Measurements from ENCODE around the gene TLK2. TPM values are rescaled to one million over a fixed set of nuclear protein-coding genes. Genes with fewer than 3 reads are reported as not detected.

TLK2 gene
- total RNA-seq, 1 experiment from 2014 or later, result 42.9 TPM

DNA sequence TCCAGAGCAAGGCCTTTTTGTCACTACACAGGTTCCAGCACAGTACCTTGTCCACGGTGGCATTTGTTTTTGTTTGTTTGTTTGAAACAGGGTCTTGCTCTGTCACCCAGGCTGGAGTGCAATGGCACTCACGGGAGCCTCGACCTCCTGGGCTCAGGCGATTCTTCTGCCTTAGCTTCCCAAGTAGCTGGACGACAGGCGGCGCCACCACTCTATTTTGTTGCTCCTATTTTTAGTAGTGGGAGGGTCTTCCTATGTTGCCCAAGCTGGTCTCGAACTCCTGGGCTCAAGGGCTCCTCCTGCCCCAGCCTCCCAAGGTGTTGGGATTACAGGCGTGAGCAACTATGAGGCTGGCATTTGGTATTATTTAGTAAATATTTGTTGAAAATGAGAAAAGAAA lies 159.2 kb downstream of the TLK2 start:
- no peaks in the 10 kb centered on the region for H3K36me3 Mint-ChIP-seq
- TF ChIP-seq RELA (CRISPR knock-in tag; IDR thresholded peaks at IDR 0.05; ENCODE audit: borderline replicate concordance), result no peak
- peak; percentile 37; the same call in 1 of the 2 replicates for TF ChIP-seq ZNF423 (CRISPR knock-in tag; IDR thresholded peaks at IDR 0.05)
- peak; percentile 70; the same call in 1 of the 2 replicates for TF ChIP-seq ZNF121 (CRISPR knock-in tag; IDR thresholded peaks at IDR 0.05)
- TF ChIP-seq TP53 (CRISPR knock-in tag; IDR thresholded peaks at IDR 0.05), result no peak
- TF ChIP-seq, protein P1, sequence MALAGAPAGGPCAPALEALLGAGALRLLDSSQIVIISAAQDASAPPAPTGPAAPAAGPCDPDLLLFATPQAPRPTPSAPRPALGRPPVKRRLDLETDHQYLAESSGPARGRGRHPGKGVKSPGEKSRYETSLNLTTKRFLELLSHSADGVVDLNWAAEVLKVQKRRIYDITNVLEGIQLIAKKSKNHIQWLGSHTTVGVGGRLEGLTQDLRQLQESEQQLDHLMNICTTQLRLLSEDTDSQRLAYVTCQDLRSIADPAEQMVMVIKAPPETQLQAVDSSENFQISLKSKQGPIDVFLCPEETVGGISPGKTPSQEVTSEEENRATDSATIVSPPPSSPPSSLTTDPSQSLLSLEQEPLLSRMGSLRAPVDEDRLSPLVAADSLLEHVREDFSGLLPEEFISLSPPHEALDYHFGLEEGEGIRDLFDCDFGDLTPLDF (CRISPR knock-in tag; IDR thresholded peaks at IDR 0.05), result no peak
- TF ChIP-seq, protein P2, sequence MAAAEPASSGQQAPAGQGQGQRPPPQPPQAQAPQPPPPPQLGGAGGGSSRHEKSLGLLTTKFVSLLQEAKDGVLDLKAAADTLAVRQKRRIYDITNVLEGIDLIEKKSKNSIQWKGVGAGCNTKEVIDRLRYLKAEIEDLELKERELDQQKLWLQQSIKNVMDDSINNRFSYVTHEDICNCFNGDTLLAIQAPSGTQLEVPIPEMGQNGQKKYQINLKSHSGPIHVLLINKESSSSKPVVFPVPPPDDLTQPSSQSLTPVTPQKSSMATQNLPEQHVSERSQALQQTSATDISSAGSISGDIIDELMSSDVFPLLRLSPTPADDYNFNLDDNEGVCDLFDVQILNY (CRISPR knock-in tag; IDR thresholded peaks at IDR 0.05), result no peak
- no peak for TF ChIP-seq ZNF138 (CRISPR knock-in tag; conservative IDR thresholded peaks at IDR 0.05)
- no peak for TF ChIP-seq ZNF263 (CRISPR knock-in tag; IDR thresholded peaks at IDR 0.05; ENCODE audit: low read depth)
- no peak for TF ChIP-seq ZNF219 (CRISPR knock-in tag; IDR thresholded peaks at IDR 0.05; ENCODE audit: borderline replicate concordance)
- DNase-seq (ENCODE audit: low spot score) (peak; percentile 77), ATAC-seq (peak; percentile 60)
- H3K4me3 Mint-ChIP-seq, result no peak overlapping the region
- POLR2A ChIA-PET, result interaction anchor here (0.7 kb wide), 2 partner anchors 15 to 20 kb away, joined by 5 to 6 read pairs; no protein-coding TSS in a partner anchor
- peaks cover 13% of the 10 kb centered on the region for H3K4me1 Mint-ChIP-seq
- CTCF ChIA-PET, result interaction anchor here (0.8 to 1.6 kb wide), 17 partner anchors 9 to 221 kb away, joined by 3 to 19 read pairs (median 3); no protein-coding TSS in a partner anchor
- H3K27me3 Mint-ChIP-seq (ENCODE audit: low read depth), result no peaks in the 10 kb centered on the region
- H3K27ac Mint-ChIP-seq, result peak overlapping the region; percentile 79
- H3K9me3 Mint-ChIP-seq, result no peaks in the 10 kb centered on the region

DNA sequence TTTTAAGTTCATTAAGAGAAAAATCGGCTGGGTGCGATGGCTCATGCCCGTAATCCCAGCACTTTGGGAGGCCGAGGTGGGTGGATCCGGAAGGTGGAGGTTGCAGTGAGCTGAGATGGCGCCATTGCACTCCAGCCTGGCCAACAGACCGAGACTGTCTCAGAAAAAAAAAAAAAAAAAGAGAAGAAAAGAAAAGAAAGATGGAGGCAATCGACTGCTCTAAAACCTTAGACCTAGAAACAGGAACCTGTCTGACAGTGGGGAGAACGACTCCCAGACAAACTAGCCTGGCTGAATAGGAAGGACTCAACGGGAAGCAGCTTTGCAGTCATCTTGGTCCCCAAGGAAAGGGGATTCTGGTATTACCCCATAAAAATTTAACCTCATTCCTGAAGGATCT lies 162.5 kb downstream of the TLK2 start:
- TF ChIP-seq ZBTB21 (CRISPR knock-in tag; IDR thresholded peaks at IDR 0.05; ENCODE audit: borderline replicate concordance), result no peak
- TF ChIP-seq, protein P3, sequence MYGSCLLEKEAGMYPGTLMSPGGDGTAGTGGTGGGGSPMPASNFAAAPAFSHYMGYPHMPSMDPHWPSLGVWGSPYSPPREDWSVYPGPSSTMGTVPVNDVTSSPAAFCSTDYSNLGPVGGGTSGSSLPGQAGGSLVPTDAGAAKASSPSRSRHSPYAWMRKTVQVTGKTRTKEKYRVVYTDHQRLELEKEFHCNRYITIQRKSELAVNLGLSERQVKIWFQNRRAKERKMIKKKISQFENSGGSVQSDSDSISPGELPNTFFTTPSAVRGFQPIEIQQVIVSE (CRISPR knock-in tag; IDR thresholded peaks at IDR 0.05; ENCODE audit: borderline replicate concordance), result no peak
- no peak for ATAC-seq
- peak; percentile 10 for DNase-seq (ENCODE audit: low spot score)
- Mint-ChIP-seq H3K4me1 (peaks cover 13% of the 10 kb centered on the region), H3K4me3 (no peak overlapping the region), H3K9me3 (no peaks in the 10 kb centered on the region), H3K27me3 (ENCODE audit: low read depth) (no peaks in the 10 kb centered on the region), H3K36me3 (no peaks in the 10 kb centered on the region), H3K27ac (peak overlapping the region; percentile 60; the same call in 1 of the 2 replicates)
- POLR2A ChIA-PET, result no interaction called here
- CTCF ChIA-PET, result interaction anchor here (0.6 to 0.9 kb wide), 3 partner anchors 13 to 158 kb away, joined by 3 read pairs; no protein-coding TSS in a partner anchor

DNA sequence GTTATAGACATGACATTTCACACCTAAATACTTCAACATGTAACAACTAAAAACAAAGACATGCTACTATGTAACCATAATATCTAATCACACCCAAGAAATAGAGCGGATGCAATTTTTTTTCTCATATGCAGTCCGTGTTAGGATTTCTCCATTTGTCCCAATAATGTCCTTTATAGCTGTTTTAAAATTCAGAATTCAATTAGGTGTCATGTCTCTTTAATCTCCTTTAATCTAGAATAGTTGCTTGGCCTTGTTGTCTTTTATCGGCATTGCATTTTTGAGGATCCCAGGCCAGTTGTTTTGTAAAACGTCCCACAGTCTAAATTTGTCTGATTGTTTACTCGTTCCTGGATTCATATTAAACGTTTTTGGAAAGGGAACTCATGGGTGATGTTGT lies 163.3 kb downstream of the TLK2 start:
- no peak for DNase-seq (ENCODE audit: low spot score)
- Mint-ChIP-seq H3K27me3 (ENCODE audit: low read depth) (no peaks in the 10 kb centered on the region), H3K4me3 (no peak overlapping the region), H3K36me3 (no peaks in the 10 kb centered on the region), H3K4me1 (peaks cover 13% of the 10 kb centered on the region), H3K9me3 (no peaks in the 10 kb centered on the region), H3K27ac (no peak overlapping the region)
- ATAC-seq, result no peak
- ChIA-PET POLR2A (no interaction called here), CTCF (interaction anchor here (0.7 to 0.9 kb wide), 2 partner anchors 12 to 89 kb away, joined by 3 read pairs; no protein-coding TSS in a partner anchor)
- TF ChIP-seq, protein P4, sequence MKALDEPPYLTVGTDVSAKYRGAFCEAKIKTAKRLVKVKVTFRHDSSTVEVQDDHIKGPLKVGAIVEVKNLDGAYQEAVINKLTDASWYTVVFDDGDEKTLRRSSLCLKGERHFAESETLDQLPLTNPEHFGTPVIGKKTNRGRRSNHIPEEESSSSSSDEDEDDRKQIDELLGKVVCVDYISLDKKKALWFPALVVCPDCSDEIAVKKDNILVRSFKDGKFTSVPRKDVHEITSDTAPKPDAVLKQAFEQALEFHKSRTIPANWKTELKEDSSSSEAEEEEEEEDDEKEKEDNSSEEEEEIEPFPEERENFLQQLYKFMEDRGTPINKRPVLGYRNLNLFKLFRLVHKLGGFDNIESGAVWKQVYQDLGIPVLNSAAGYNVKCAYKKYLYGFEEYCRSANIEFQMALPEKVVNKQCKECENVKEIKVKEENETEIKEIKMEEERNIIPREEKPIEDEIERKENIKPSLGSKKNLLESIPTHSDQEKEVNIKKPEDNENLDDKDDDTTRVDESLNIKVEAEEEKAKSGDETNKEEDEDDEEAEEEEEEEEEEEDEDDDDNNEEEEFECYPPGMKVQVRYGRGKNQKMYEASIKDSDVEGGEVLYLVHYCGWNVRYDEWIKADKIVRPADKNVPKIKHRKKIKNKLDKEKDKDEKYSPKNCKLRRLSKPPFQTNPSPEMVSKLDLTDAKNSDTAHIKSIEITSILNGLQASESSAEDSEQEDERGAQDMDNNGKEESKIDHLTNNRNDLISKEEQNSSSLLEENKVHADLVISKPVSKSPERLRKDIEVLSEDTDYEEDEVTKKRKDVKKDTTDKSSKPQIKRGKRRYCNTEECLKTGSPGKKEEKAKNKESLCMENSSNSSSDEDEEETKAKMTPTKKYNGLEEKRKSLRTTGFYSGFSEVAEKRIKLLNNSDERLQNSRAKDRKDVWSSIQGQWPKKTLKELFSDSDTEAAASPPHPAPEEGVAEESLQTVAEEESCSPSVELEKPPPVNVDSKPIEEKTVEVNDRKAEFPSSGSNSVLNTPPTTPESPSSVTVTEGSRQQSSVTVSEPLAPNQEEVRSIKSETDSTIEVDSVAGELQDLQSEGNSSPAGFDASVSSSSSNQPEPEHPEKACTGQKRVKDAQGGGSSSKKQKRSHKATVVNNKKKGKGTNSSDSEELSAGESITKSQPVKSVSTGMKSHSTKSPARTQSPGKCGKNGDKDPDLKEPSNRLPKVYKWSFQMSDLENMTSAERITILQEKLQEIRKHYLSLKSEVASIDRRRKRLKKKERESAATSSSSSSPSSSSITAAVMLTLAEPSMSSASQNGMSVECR (CRISPR knock-in tag; IDR thresholded peaks at IDR 0.05; ENCODE audit: borderline replicate concordance), result no peak
- TF ChIP-seq IRF2 (CRISPR knock-in tag; IDR thresholded peaks at IDR 0.05; ENCODE audit: borderline replicate concordance, low read depth) (no peak), RORB (CRISPR knock-in tag; IDR thresholded peaks at IDR 0.05) (no peak), SP1 (CRISPR knock-in tag; conservative IDR thresholded peaks at IDR 0.05) (no peak), ESRRA (CRISPR knock-in tag; IDR thresholded peaks at IDR 0.05; ENCODE audit: borderline replicate concordance) (no peak), TEAD1 (CRISPR knock-in tag; IDR thresholded peaks at IDR 0.05) (no peak), JUN (CRISPR knock-in tag; IDR thresholded peaks at IDR 0.05) (no peak), ZNF416 (CRISPR knock-in tag; IDR thresholded peaks at IDR 0.05) (no peak), TEAD4 (CRISPR knock-in tag; IDR thresholded peaks at IDR 0.05) (no peak), OVOL2 (CRISPR knock-in tag; IDR thresholded peaks at IDR 0.05; ENCODE audit: borderline replicate concordance) (no peak), ZBTB21 (CRISPR knock-in tag; IDR thresholded peaks at IDR 0.05; ENCODE audit: borderline replicate concordance) (no peak)
- TF ChIP-seq, protein P5, sequence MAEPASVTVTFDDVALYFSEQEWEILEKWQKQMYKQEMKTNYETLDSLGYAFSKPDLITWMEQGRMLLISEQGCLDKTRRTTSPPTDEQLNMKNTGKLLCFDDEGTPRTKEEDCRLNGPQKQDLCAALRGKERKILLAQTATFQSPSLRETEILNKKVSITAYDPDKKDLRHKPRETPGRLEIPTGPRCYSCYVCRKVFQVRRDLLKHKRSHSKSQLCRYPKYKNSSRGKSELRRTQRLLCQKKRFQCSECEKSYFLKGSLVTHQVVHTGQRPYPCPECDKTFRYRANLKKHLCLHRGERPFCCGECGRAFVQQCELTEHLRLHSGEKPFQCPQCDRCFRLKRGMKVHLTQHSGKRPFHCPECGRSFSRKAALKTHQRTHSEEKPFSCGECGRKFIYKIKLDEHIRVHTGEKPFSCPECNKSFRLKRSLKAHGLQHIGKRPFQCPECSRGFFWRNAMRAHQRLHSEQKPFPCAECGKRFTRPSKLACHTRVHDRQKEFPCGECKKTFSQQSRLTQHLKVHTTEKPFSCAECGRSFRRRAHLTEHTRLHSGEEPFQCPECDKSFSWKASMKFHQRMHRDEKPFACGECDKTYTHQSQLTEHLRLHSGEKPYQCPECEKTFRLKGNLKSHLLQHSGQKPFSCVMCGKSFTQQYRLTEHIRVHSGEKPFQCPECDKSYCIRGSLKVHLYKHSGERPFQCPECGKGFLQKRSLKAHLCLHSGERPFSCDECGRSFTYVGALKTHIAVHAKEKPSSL (CRISPR knock-in tag; conservative IDR thresholded peaks at IDR 0.05), result no peak
- TF ChIP-seq, protein P6, sequence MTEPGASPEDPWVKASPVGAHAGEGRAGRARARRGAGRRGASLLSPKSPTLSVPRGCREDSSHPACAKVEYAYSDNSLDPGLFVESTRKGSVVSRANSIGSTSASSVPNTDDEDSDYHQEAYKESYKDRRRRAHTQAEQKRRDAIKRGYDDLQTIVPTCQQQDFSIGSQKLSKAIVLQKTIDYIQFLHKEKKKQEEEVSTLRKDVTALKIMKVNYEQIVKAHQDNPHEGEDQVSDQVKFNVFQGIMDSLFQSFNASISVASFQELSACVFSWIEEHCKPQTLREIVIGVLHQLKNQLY (CRISPR knock-in tag; IDR thresholded peaks at IDR 0.05), result no peak
